HepG2 (cell line): ENCODE measurements around the gene SLC5A5. TPM values are rescaled to one million over a fixed set of nuclear protein-coding genes. Genes with fewer than 3 reads are reported as not detected.

ENCODE experiments used
- MED1 ChIP-seq: sonication (generic); formaldehyde crosslinking; IDR thresholded peaks from 2 replicates; pipeline ENCODE4 v1.4.0; 2020; ENCODE audit warnings: missing genetic modification reagents
- SALL1 ChIP-seq: sonication (generic); formaldehyde crosslinking; IDR thresholded peaks from 2 replicates; pipeline ENCODE4 v1.8.0; 2022; ENCODE audit warnings: mild to moderate bottlenecking, missing genetic modification reagents
- SIX1 ChIP-seq: sonication (generic); formaldehyde crosslinking; IDR thresholded peaks from 2 replicates; pipeline ENCODE4 v1.4.0; 2020; ENCODE audit warnings: missing genetic modification reagents, borderline replicate concordance
- TCF7 ChIP-seq: sonication (generic); IDR thresholded peaks from 2 replicates; pipeline ENCODE4 v1.6.1; 2016; ENCODE audit warnings: antibody characterized with exemption, low read depth
- ZNF331 ChIP-seq: sonication (generic); formaldehyde crosslinking; IDR thresholded peaks from 2 replicates; pipeline ENCODE4 v1.4.0; 2020; ENCODE audit warnings: missing genetic modification reagents
- ZNF446 ChIP-seq: sonication (generic); formaldehyde crosslinking; IDR thresholded peaks from 2 replicates; pipeline ENCODE4 v1.5.0; 2020; ENCODE audit warnings: mild to moderate bottlenecking, missing genetic modification reagents
- ZNF530 ChIP-seq: sonication (generic); formaldehyde crosslinking; IDR thresholded peaks from 2 replicates; pipeline ENCODE4 v1.5.0; 2020; ENCODE audit warnings: low read depth, mild to moderate bottlenecking, missing genetic modification reagents
- ZSCAN12 ChIP-seq: sonication (generic); formaldehyde crosslinking; IDR thresholded peaks from 2 replicates; pipeline ENCODE4 v1.9.0; 2021; ENCODE audit warnings: mild to moderate bottlenecking, missing genetic modification reagents
- polyA plus RNA-seq, 8 experiments: library from polyadenylated mRNA; depleted of rRNA in 3 of 8; stranded (reverse) in 7 of 8; unstranded in 1 of 8; fragments of >200 nt; fragmentation: Illumina TruSeq in 4 of 8; extraction: Trizol in 4 of 8; gene quantifications; 2 replicates each; pipeline versions ENCODE4 v1.2.1 to v1.2.3, GENCODE V29; 2011 to 2016; ENCODE audit warnings: low read depth in 4 of 8, missing spikeins in 1 of 8, mixed read lengths in 1 of 8; ENCODE audit not compliant: insufficient read depth in 1 of 8
- total RNA-seq, 5 experiments: library from RNA; depleted of rRNA; stranded (reverse); fragments of >200 nt; fragmentation: Illumina TruSeq; extraction: Trizol; gene quantifications; 2 replicates each; pipeline ENCODE4 v1.2.3, GENCODE V29; 2016; ENCODE audit warnings: low read depth in 1 of 5
- TF ChIP-seq, protein P1 (sequence below): sonication (generic); formaldehyde crosslinking; IDR thresholded peaks from 2 replicates; pipeline ENCODE4 v1.4.0; 2020; ENCODE audit warnings: missing genetic modification reagents
- TF ChIP-seq, protein P2 (sequence below): sonication (generic); formaldehyde crosslinking; IDR thresholded peaks from 2 replicates; pipeline ENCODE4 v1.8.0; 2022; ENCODE audit warnings: missing genetic modification reagents, mild to moderate bottlenecking, moderate library complexity, borderline replicate concordance
- TF ChIP-seq, protein P3 (sequence below), 2 experiments: IDR thresholded peaks; 2 replicates each; pipeline ENCODE4 v1.6.1; 2011 to 2012; ENCODE audit warnings: low read length in 2 of 2, borderline replicate concordance in 1 of 2, low read depth in 1 of 2, mild to moderate bottlenecking in 1 of 2, moderate library complexity in 1 of 2
- TF ChIP-seq, protein P4 (sequence below): sonication (generic); formaldehyde crosslinking; IDR thresholded peaks from 2 replicates; pipeline ENCODE4 v1.5.0; 2020; ENCODE audit warnings: missing genetic modification reagents

SLC5A5 gene
- total and polyA plus RNA-seq, 2 of the 13 experiments (the other 11 are each of a cell fraction or from before 2014, with no cell fraction given), result not detected

DNA sequence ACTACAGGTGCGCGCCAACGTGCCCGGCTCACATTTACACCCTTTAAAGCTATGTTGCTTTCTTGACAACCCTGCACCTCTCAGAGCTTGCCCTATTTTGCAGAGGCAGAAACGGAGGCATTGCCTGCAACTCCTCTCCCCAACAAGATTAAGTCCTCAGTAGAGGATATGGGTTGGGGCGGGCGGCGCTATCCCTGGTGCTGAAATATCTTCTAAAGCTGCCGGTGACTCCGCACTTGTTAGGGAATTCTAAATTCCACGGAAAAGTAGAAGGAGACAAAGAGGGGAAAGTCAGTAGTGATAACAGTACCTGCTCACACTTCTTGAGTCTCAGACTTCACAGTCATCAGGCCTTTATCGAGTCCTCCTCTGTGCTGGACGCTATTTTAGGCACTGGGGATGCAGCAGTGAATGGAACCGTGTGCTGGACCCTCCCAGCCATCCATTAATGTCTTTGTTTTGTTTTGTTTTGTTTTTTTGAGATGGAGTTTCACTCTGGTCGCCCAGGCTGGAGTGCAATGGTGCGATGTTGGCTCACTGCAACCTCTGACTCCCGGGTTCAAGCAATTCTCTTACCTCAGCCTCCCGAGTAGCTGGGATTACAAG lies 18.0 kb downstream of the SLC5A5 start (continued):
- TF ChIP-seq, protein P1, sequence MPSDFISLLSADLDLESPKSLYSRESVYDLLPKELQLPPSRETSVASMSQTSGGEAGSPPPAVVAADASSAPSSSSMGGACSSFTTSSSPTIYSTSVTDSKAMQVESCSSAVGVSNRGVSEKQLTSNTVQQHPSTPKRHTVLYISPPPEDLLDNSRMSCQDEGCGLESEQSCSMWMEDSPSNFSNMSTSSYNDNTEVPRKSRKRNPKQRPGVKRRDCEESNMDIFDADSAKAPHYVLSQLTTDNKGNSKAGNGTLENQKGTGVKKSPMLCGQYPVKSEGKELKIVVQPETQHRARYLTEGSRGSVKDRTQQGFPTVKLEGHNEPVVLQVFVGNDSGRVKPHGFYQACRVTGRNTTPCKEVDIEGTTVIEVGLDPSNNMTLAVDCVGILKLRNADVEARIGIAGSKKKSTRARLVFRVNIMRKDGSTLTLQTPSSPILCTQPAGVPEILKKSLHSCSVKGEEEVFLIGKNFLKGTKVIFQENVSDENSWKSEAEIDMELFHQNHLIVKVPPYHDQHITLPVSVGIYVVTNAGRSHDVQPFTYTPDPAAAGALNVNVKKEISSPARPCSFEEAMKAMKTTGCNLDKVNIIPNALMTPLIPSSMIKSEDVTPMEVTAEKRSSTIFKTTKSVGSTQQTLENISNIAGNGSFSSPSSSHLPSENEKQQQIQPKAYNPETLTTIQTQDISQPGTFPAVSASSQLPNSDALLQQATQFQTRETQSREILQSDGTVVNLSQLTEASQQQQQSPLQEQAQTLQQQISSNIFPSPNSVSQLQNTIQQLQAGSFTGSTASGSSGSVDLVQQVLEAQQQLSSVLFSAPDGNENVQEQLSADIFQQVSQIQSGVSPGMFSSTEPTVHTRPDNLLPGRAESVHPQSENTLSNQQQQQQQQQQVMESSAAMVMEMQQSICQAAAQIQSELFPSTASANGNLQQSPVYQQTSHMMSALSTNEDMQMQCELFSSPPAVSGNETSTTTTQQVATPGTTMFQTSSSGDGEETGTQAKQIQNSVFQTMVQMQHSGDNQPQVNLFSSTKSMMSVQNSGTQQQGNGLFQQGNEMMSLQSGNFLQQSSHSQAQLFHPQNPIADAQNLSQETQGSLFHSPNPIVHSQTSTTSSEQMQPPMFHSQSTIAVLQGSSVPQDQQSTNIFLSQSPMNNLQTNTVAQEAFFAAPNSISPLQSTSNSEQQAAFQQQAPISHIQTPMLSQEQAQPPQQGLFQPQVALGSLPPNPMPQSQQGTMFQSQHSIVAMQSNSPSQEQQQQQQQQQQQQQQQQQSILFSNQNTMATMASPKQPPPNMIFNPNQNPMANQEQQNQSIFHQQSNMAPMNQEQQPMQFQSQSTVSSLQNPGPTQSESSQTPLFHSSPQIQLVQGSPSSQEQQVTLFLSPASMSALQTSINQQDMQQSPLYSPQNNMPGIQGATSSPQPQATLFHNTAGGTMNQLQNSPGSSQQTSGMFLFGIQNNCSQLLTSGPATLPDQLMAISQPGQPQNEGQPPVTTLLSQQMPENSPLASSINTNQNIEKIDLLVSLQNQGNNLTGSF (CRISPR knock-in tag), result peak; percentile 73; the same call in 1 of the 2 replicates
- TF ChIP-seq SIX1 (CRISPR knock-in tag) (no peak; the same call in 1 of the 2 replicates), ZNF530 (CRISPR knock-in tag) (no peak), ZSCAN12 (CRISPR knock-in tag) (0 out of 2 replicates have a peak, but pooled peaks have one; percentile 41), ZNF446 (peak; percentile 63; the same call in 1 of the 2 replicates), MED1 (CRISPR knock-in tag) (0 out of 2 replicates have a peak, but pooled peaks have one; percentile 23), TCF7 (no peak), ZNF331 (CRISPR knock-in tag) (peak; percentile 14; the same call in 1 of the 2 replicates), SALL1 (CRISPR knock-in tag) (peak; percentile 66)
- TF ChIP-seq, protein P2, sequence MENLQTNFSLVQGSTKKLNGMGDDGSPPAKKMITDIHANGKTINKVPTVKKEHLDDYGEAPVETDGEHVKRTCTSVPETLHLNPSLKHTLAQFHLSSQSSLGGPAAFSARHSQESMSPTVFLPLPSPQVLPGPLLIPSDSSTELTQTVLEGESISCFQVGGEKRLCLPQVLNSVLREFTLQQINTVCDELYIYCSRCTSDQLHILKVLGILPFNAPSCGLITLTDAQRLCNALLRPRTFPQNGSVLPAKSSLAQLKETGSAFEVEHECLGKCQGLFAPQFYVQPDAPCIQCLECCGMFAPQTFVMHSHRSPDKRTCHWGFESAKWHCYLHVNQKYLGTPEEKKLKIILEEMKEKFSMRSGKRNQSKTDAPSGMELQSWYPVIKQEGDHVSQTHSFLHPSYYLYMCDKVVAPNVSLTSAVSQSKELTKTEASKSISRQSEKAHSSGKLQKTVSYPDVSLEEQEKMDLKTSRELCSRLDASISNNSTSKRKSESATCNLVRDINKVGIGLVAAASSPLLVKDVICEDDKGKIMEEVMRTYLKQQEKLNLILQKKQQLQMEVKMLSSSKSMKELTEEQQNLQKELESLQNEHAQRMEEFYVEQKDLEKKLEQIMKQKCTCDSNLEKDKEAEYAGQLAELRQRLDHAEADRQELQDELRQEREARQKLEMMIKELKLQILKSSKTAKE (CRISPR knock-in tag), result no peak
- TF ChIP-seq, protein P3, sequence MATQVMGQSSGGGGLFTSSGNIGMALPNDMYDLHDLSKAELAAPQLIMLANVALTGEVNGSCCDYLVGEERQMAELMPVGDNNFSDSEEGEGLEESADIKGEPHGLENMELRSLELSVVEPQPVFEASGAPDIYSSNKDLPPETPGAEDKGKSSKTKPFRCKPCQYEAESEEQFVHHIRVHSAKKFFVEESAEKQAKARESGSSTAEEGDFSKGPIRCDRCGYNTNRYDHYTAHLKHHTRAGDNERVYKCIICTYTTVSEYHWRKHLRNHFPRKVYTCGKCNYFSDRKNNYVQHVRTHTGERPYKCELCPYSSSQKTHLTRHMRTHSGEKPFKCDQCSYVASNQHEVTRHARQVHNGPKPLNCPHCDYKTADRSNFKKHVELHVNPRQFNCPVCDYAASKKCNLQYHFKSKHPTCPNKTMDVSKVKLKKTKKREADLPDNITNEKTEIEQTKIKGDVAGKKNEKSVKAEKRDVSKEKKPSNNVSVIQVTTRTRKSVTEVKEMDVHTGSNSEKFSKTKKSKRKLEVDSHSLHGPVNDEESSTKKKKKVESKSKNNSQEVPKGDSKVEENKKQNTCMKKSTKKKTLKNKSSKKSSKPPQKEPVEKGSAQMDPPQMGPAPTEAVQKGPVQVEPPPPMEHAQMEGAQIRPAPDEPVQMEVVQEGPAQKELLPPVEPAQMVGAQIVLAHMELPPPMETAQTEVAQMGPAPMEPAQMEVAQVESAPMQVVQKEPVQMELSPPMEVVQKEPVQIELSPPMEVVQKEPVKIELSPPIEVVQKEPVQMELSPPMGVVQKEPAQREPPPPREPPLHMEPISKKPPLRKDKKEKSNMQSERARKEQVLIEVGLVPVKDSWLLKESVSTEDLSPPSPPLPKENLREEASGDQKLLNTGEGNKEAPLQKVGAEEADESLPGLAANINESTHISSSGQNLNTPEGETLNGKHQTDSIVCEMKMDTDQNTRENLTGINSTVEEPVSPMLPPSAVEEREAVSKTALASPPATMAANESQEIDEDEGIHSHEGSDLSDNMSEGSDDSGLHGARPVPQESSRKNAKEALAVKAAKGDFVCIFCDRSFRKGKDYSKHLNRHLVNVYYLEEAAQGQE (IDR thresholded peaks at IDR 0.05; ENCODE audit: borderline replicate concordance in 1 of 2, low read depth in 1 of 2, low read length in 2 of 2), result peak; percentile 84 to 99
- TF ChIP-seq, protein P4, sequence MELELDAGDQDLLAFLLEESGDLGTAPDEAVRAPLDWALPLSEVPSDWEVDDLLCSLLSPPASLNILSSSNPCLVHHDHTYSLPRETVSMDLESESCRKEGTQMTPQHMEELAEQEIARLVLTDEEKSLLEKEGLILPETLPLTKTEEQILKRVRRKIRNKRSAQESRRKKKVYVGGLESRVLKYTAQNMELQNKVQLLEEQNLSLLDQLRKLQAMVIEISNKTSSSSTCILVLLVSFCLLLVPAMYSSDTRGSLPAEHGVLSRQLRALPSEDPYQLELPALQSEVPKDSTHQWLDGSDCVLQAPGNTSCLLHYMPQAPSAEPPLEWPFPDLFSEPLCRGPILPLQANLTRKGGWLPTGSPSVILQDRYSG (CRISPR knock-in tag), result 0 out of 2 replicates have a peak, but pooled peaks have one; percentile 50
